Mammary epithelial cell (primary cell): ENCODE measurements around the gene MAGOH.

ENCODE experiments used
- EZH2 ChIP-seq: IDR thresholded peaks from 2 replicates; pipeline ENCODE4 v1.6.1; 2012; ENCODE audit warnings: low read length, inconsistent platforms, borderline replicate concordance
- TF ChIP-seq, protein P1 (sequence below), 2 donors: IDR thresholded peaks in 1 of 2; conservative IDR thresholded peaks in 1 of 2; 2 replicates each; pipeline ENCODE4 v1.5.1; 2011 to 2012; ENCODE audit warnings: inconsistent platforms in 2 of 2, low read length in 2 of 2, mild to moderate bottlenecking in 2 of 2, control low read depth in 1 of 2, low read depth in 1 of 2; ENCODE audit not compliant: insufficient read depth in 1 of 2; ENCODE audit errors: extremely low read depth in 1 of 2

DNA sequence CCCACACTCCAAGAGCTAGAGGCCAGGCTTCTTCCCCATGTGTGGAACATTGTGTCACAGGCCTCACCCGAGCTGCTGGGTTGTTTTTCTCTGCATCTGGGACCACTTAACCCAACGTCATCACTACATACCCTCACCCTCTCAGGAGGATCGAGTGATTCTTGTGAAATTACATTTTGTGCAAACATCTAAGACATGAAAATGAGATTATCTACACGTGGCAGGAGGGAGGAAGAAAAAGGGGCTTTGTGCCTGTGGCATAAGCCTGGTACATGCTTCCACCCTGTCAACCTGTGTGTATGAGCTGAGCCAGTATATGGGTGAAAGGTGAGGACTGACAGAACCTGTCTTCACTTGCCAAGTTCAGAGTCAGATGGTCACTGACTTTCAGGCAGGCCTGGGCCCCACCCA is 40.1 kb downstream of the MAGOH start:
- TF ChIP-seq, protein P1, sequence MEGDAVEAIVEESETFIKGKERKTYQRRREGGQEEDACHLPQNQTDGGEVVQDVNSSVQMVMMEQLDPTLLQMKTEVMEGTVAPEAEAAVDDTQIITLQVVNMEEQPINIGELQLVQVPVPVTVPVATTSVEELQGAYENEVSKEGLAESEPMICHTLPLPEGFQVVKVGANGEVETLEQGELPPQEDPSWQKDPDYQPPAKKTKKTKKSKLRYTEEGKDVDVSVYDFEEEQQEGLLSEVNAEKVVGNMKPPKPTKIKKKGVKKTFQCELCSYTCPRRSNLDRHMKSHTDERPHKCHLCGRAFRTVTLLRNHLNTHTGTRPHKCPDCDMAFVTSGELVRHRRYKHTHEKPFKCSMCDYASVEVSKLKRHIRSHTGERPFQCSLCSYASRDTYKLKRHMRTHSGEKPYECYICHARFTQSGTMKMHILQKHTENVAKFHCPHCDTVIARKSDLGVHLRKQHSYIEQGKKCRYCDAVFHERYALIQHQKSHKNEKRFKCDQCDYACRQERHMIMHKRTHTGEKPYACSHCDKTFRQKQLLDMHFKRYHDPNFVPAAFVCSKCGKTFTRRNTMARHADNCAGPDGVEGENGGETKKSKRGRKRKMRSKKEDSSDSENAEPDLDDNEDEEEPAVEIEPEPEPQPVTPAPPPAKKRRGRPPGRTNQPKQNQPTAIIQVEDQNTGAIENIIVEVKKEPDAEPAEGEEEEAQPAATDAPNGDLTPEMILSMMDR (conservative IDR thresholded peaks at IDR 0.05 in 1 of 2, IDR thresholded peaks at IDR 0.05 in 1 of 2; ENCODE audit: extremely low read depth in 1 of 2, insufficient read depth in 1 of 2, low read depth in 1 of 2, low read length in 2 of 2) = no peak
- TF ChIP-seq EZH2 = no peak
